Karpas-422 (cell line): ENCODE measurements around the gene CLOCK. TPM values are rescaled to one million over a fixed set of nuclear protein-coding genes. Genes with fewer than 3 reads are reported as not detected.
A peak's percentile ranks its signal among the peaks of the same experiment; 100 is the strongest.

Source experiments
- DNase-seq: peaks from one replicate; pipeline ENCODE4 v3.0.0-alpha.2; 2015
- H2AFZ ChIP-seq: fragments of 200-600 bp; sonication (generic); 2 replicates; pipeline ENCODE4 v1.6.1; 2014; ENCODE audit warnings: antibody characterized with exemption, low read length, mixed read lengths
- H3K27ac ChIP-seq: fragments of 200-600 bp; sonication (generic); 2 replicates; pipeline ENCODE4 v1.5.1; 2014; ENCODE audit warnings: mild to moderate bottlenecking, low read length, moderate library complexity
- H3K27me3 ChIP-seq: fragments of 200-600 bp; sonication (generic); 2 replicates; pipeline ENCODE4 v1.6.1; 2014; ENCODE audit warnings: low read length, mixed read lengths
- H3K36me3 ChIP-seq: fragments of 200-600 bp; sonication (generic); 2 replicates; pipeline ENCODE4 v1.6.1; 2014; ENCODE audit warnings: low read length, mixed read lengths; ENCODE audit not compliant: insufficient read depth
- H3K4me1 ChIP-seq: fragments of 200-600 bp; sonication (generic); 2 replicates; pipeline ENCODE4 v1.6.1; 2014; ENCODE audit warnings: mild to moderate bottlenecking, low read length, mixed read lengths
- H3K4me2 ChIP-seq: fragments of 200-600 bp; sonication (generic); 2 replicates; pipeline ENCODE4 v1.6.1; 2014; ENCODE audit warnings: low read length, low read depth, mild to moderate bottlenecking; ENCODE audit not compliant: poor library complexity, severe bottlenecking
- H3K4me3 ChIP-seq: fragments of 200-600 bp; sonication (generic); 2 replicates; pipeline ENCODE4 v1.5.1; 2014; ENCODE audit warnings: mild to moderate bottlenecking, antibody characterized with exemption, low read length, mixed read lengths
- H3K79me2 ChIP-seq: fragments of 200-600 bp; sonication (generic); 2 replicates; pipeline ENCODE4 v1.6.1; 2014; ENCODE audit warnings: mild to moderate bottlenecking, low read length, mixed read lengths
- H3K9ac ChIP-seq: fragments of 200-600 bp; sonication (generic); 2 replicates; pipeline ENCODE4 v1.6.0; 2014; ENCODE audit warnings: low read length
- H3K9me2 ChIP-seq: fragments of 200-600 bp; sonication (generic), shearing (Covaris generic); replicated peaks from 2 replicates; pipeline ENCODE4 v1.6.0; 2014; ENCODE audit warnings: mild to moderate bottlenecking, low read length, moderate library complexity; ENCODE audit not compliant: insufficient read depth
- H3K9me3 ChIP-seq: fragments of 300-700, 200-600 bp; sonication (generic); 2 replicates; pipeline ENCODE4 v1.6.1; 2014; ENCODE audit warnings: low read length, mixed read lengths
- H4K20me1 ChIP-seq: fragments of 200-600 bp; sonication (generic); 2 replicates; pipeline ENCODE4 v1.6.1; 2014; ENCODE audit warnings: mild to moderate bottlenecking, antibody characterized with exemption, low read length, low read depth; ENCODE audit not compliant: insufficient read depth
- total RNA-seq: library from RNA; depleted of rRNA; stranded (reverse); fragments of >200 nt; shearing (Covaris generic); gene quantifications from 2 replicates; pipeline ENCODE4 v1.2.3, GENCODE V29; 2014; ENCODE audit warnings: low replicate concordance

The CLOCK gene
- total RNA-seq, 1 experiment from 2014 or later = 2.3 TPM

DNA sequence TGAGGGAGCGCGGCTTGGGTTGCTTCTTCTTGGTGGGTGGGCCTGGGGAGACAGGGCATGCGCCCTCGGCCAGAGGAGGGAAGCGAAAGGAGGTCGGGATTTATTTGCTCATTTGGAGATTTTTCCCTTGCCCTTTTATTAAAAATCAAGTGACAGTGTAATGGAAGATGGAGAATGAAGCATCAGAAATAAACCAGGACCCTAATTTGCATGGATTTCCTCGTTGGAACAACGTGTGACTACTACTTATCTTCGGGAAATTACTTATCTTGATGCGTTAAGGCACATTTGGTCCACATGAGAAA, 709 bp upstream of the CLOCK start:
- H3K27me3 ChIP-seq = 0 out of 2 replicates have a peak, but pooled peaks cover 2% of the 10 kb centered on the region
- no peaks in the 10 kb centered on the region for H3K9me2 ChIP-seq
- no peak overlapping the region for H3K27ac ChIP-seq
- H3K9ac ChIP-seq = peak overlapping the region; percentile 78
- peak overlapping the region; percentile 81 for H3K4me3 ChIP-seq
- no peaks in the 10 kb centered on the region for H3K79me2 ChIP-seq
- peak overlapping the region; percentile 94 for H3K4me2 ChIP-seq
- no peak for DNase-seq
- H3K4me1 ChIP-seq = peaks cover 17% of the 10 kb centered on the region
- no peaks in the 10 kb centered on the region for H3K36me3 ChIP-seq
- H4K20me1 ChIP-seq = peaks cover 9% of the 10 kb centered on the region; the same call in 1 of the 2 replicates
- peak overlapping the region; percentile 93 for H2AFZ ChIP-seq
- H3K9me3 ChIP-seq = no peaks in the 10 kb centered on the region

DNA sequence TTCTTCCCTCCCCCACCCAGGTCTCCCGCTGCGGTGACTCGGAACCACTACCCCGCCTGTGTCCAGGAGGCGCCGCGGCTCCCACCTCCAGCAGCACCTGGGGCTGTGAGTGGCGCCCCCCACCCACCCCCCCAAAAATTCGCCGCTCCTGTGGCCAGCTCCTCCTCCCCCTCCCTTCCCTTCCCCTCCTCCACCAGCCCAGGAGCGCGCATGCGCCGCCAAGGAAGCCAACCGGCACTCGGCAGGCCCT, 278 bp downstream of the CLOCK start:
- H2AFZ ChIP-seq = peak overlapping the region; percentile 93
- peak overlapping the region; percentile 78 for H3K9ac ChIP-seq
- peak overlapping the region; percentile 94 for H3K4me2 ChIP-seq
- H3K9me3 ChIP-seq = no peaks in the 10 kb centered on the region
- peaks cover 17% of the 10 kb centered on the region for H3K4me1 ChIP-seq
- DNase-seq = no peak
- no peaks in the 10 kb centered on the region for H3K9me2 ChIP-seq
- no peaks in the 10 kb centered on the region for H3K36me3 ChIP-seq
- H3K27me3 ChIP-seq = 0 out of 2 replicates have a peak, but pooled peaks cover 2% of the 10 kb centered on the region
- no peaks in the 10 kb centered on the region for H3K79me2 ChIP-seq
- H3K4me3 ChIP-seq = peak overlapping the region; percentile 81
- no peak overlapping the region for H3K27ac ChIP-seq
- H4K20me1 ChIP-seq = peaks cover 9% of the 10 kb centered on the region; the same call in 1 of the 2 replicates

DNA sequence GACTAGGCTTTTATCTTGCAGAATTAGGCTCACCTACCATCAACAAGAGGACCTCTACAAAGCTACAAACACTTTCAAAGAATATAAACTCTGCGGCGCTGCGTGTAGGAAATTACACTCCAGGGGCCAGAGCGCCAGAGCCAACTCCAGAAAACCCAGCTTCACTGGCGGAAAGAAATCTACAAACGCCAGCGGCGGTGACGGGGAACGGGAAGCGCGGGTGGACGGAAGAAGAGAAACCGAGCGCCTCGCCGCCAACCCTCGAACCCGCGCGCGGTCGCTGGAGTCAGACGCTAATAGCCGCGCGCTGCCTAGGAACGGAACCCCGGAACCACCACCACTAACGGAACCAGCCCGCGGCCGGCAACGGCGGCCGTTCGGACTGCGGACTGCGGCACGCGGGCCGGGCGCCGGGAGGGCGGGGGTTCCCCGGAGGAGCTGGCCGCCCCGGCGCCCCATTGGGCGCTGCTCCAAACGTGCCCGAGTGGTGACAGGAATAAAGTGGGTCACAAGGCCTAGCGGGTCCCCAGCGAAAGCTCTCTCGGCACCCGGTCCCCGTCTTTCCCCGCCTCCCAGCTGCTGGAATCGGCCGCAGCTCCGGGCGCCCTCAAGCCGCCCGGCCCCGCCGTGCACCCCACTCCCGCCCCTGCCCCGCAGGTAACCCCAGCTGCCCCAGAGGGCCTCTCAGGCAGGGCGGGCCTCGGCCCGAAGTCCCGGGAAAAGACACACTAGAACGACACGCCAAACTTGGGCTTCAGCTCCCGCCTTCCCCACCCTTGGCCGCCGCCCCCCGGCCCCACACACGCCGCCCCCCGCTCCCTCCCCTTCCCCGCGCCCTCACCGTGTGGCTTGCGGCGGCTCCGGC, 836 bp downstream of the CLOCK start:
- peaks cover 15% of the 10 kb centered on the region; the same call in 1 of the 2 replicates for H4K20me1 ChIP-seq
- H3K4me3 ChIP-seq = peak overlapping the region; percentile 81
- no peaks in the 10 kb centered on the region for H3K9me3 ChIP-seq
- 0 out of 2 replicates have a peak overlapping the region, but pooled peaks have one; percentile 32 for H2AFZ ChIP-seq
- no peaks in the 10 kb centered on the region for H3K79me2 ChIP-seq
- H3K4me2 ChIP-seq = peak overlapping the region; percentile 94
- H3K27me3 ChIP-seq = 0 out of 2 replicates have a peak, but pooled peaks cover 2% of the 10 kb centered on the region
- DNase-seq = peak; percentile 72
- no peaks in the 10 kb centered on the region for H3K36me3 ChIP-seq
- H3K9me2 ChIP-seq = no peaks in the 10 kb centered on the region
- H3K4me1 ChIP-seq = peaks cover 17% of the 10 kb centered on the region
- peak overlapping the region; percentile 78 for H3K9ac ChIP-seq
- H3K27ac ChIP-seq = no peak overlapping the region

DNA sequence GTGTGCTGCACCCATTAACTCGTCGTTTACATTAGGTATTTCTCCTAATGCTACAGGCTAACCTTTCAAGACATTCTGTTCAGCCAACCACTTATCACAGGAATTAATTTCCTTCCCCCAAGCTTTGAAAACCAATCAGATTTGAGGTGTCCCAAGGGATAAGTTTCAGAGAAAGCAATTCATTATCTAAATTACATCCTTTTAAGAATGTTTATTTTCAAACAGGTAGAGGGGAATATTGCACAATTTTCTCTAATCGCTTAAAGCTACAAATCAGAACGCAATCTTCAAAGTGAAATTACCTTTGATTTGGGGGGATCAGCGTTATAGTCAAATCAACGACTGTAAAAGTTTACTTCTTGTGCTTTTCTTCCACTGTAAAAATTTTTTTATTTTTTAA, 1.6 kb downstream of the CLOCK start:
- no peak for DNase-seq
- H3K9ac ChIP-seq = peak overlapping the region; percentile 78
- peak overlapping the region; percentile 81 for H3K4me3 ChIP-seq
- H3K9me2 ChIP-seq = no peaks in the 10 kb centered on the region
- 0 out of 2 replicates have a peak, but pooled peaks cover 2% of the 10 kb centered on the region for H3K27me3 ChIP-seq
- H4K20me1 ChIP-seq = peaks cover 20% of the 10 kb centered on the region; the same call in 1 of the 2 replicates
- H3K79me2 ChIP-seq = no peaks in the 10 kb centered on the region
- no peaks in the 10 kb centered on the region for H3K9me3 ChIP-seq
- H3K4me1 ChIP-seq = peaks cover 17% of the 10 kb centered on the region
- peak overlapping the region; percentile 94 for H3K4me2 ChIP-seq
- no peaks in the 10 kb centered on the region for H3K36me3 ChIP-seq
- H2AFZ ChIP-seq = no peak overlapping the region
- H3K27ac ChIP-seq = no peak overlapping the region

DNA sequence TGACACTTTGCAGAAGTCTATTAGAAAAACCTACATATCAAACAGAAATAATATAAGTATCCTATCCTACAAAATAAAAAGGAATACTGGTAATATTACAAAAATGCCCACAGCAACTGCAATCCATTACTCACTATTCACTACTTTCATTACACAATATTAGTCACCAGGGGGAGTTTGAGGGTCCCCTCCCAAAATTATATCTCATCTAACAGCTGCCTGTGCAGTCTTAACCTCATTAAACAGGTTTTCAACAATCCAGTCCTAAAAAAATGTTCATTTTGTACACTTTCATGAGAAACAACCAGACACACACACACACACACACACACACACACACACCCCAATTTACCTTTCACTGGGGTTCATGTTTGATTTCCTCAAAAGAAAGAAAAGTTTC, 2.9 kb downstream of the CLOCK start:
- DNase-seq = no peak
- Histone ChIP-seq H3K9me2 (no peaks in the 10 kb centered on the region), H3K4me2 (no peak overlapping the region), H3K9me3 (no peaks in the 10 kb centered on the region), H4K20me1 (peaks cover 22% of the 10 kb centered on the region; the same call in 1 of the 2 replicates), H3K36me3 (no peaks in the 10 kb centered on the region), H3K9ac (no peak overlapping the region), H3K27me3 (0 out of 2 replicates have a peak, but pooled peaks cover 2% of the 10 kb centered on the region), H3K79me2 (no peaks in the 10 kb centered on the region), H3K4me3 (no peak overlapping the region), H2AFZ (no peak overlapping the region), H3K27ac (no peak overlapping the region), H3K4me1 (peaks cover 17% of the 10 kb centered on the region)

DNA sequence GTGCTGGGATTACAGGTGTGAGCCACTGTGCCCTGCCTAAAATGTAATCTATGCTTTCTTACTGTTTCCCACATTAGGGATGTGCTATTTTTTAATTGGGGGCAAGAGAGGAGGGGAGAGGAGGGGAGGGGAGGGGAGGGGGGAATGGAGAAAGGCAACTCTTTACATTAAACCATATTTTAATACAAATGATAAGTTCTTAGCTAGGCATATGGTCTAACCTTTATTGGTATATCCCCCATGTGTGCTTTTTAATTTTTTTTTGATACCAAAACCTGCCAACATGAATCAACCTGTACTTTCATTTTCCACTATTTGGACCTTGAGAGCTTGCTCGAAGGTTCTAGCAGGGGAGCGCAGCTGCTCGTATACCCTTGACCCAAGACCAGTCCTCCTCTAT, 6.4 kb downstream of the CLOCK start:
- H3K9ac ChIP-seq = no peak overlapping the region
- H4K20me1 ChIP-seq = peaks cover 21% of the 10 kb centered on the region; the same call in 1 of the 2 replicates
- no peak overlapping the region for H2AFZ ChIP-seq
- no peaks in the 10 kb centered on the region for H3K36me3 ChIP-seq
- H3K79me2 ChIP-seq = no peaks in the 10 kb centered on the region
- no peaks in the 10 kb centered on the region for H3K27me3 ChIP-seq
- no peak overlapping the region for H3K4me2 ChIP-seq
- H3K9me3 ChIP-seq = no peaks in the 10 kb centered on the region
- H3K4me3 ChIP-seq = no peak overlapping the region
- H3K4me1 ChIP-seq = peaks cover 3% of the 10 kb centered on the region
- H3K9me2 ChIP-seq = no peaks in the 10 kb centered on the region
- H3K27ac ChIP-seq = no peak overlapping the region
- DNase-seq = no peak

DNA sequence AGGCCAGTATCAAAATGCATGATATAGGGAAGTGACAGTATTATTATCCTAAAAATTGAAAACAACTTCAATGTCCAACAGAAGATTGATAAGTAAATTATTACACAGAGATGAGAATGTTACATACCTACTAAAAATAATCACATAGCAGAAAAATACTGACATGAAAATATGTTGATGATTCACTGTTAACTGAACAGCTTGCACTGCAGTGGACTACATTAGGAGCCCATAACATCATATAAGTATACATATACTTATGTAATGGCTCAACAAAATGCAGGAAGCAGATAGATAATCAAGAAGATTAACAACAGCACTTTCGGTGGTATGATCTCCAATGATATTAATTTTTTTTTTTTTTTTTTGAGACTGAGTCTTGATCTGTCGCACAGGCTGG, 7.1 kb downstream of the CLOCK start:
- Histone ChIP-seq H3K9me2 (no peaks in the 10 kb centered on the region), H3K27me3 (no peaks in the 10 kb centered on the region), H3K79me2 (no peaks in the 10 kb centered on the region), H3K4me1 (no peaks in the 10 kb centered on the region), H3K27ac (no peak overlapping the region), H3K4me2 (no peak overlapping the region), H3K9me3 (no peaks in the 10 kb centered on the region), H2AFZ (no peak overlapping the region), H3K36me3 (no peaks in the 10 kb centered on the region), H4K20me1 (peaks cover 18% of the 10 kb centered on the region; the same call in 1 of the 2 replicates), H3K4me3 (no peak overlapping the region), H3K9ac (no peak overlapping the region)
- no peak for DNase-seq

DNA sequence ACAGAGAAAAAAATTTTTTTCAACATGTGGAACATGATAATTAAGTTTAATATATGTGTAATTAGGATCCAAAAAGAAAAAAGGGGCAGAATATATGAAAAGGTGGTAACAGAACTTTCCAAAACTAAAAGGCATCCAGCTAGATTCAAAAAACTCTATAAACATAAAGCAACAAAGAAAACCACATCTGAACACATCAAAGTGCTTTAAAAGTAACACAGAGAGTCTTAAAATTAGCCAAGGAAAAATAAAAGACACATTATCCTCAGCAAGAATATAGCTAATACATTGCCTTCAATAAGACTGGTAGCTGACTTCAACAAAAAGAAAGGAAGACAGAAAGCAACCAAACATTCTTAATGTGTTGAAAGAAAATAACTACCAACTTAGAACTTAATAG, 8.2 kb downstream of the CLOCK start:
- peaks cover 18% of the 10 kb centered on the region; the same call in 1 of the 2 replicates for H4K20me1 ChIP-seq
- no peak overlapping the region for H3K4me2 ChIP-seq
- DNase-seq = no peak
- no peak overlapping the region for H3K9ac ChIP-seq
- H3K9me2 ChIP-seq = no peaks in the 10 kb centered on the region
- H3K36me3 ChIP-seq = no peaks in the 10 kb centered on the region
- no peaks in the 10 kb centered on the region for H3K79me2 ChIP-seq
- H3K4me1 ChIP-seq = no peaks in the 10 kb centered on the region
- no peak overlapping the region for H3K4me3 ChIP-seq
- H3K27me3 ChIP-seq = no peaks in the 10 kb centered on the region
- H3K27ac ChIP-seq = no peak overlapping the region
- no peaks in the 10 kb centered on the region for H3K9me3 ChIP-seq
- H2AFZ ChIP-seq = no peak overlapping the region
